K562 (cell line): ENCODE data around the gene IMMP2L. TPM values are rescaled to one million over a fixed set of nuclear protein-coding genes. Genes with fewer than 3 reads are reported as not detected.

ENCODE experiments used
- ATAC-seq: fragments of 200-7000 bp; cut with Tn5 transposase; 3 replicates; pipeline ENCODE4 v1.9.1; 2020; ENCODE audit warnings: moderate library complexity
- BruUV-seq: library from RNA; stranded (reverse); fragments of 400-500 nt; replicated peaks from 2 replicates; lab custom pipeline; 2021; lab: Mats Ljungman, UMichigan
- CTCF ChIA-PET: fragments of 300-600 bp; formaldehyde crosslinking; extraction: SDS; loops from one replicate; lab custom pipeline; 2021; ENCODE audit warnings: low intra/inter-chr PET ratio; lab: Yijun Ruan, JAX
- POLR2A ChIA-PET: fragments of 300-600, 350-650 bp; sonication (Branson Sonifier 250); formaldehyde crosslinking; extraction: SDS; loops from one replicate; lab custom pipeline; 2021; ENCODE audit warnings: antibody characterized with exemption, inconsistent platforms; lab: Yijun Ruan, JAX
- DNase-seq, 4 experiments: peaks; one replicate each; pipeline versions ENCODE4 v3.0.0 to v3.0.0-alpha.2; 2011 to 2018; ENCODE audit warnings: low spot score in 3 of 4, mixed read lengths in 3 of 4; ENCODE audit errors: extremely low read depth in 1 of 4
- FAIRE-seq: peaks from 2 replicates; lab custom pipeline; 2011; peaks lifted over from hg19 to GRCh38; lab: Jason Lieb, UNC
- H2AFZ ChIP-seq: 2 replicates; pipeline ENCODE4 v1.6.0; 2011; ENCODE audit warnings: low read depth, low read length, control low read depth, inconsistent platforms
- H3K27ac ChIP-seq: fragments of 200-600 bp; 3 replicates; pipeline ENCODE4 v1.8.0; 2011; ENCODE audit warnings: low read depth, mild to moderate bottlenecking, control low read depth, inconsistent platforms, low read length, moderate library complexity, mixed read lengths; ENCODE audit errors: extremely low read depth
- H3K27me3 ChIP-seq, 2 experiments: fragments of 300-600 bp in 1 of 2; 2 replicates in 1 of 2; 3 replicates in 1 of 2; pipeline versions ENCODE4 v1.6.0 to v1.8.0; 2011; ENCODE audit warnings: inconsistent platforms in 2 of 2, low read length in 2 of 2, mild to moderate bottlenecking in 1 of 2, mixed read lengths in 1 of 2, moderate library complexity in 1 of 2; ENCODE audit not compliant: control insufficient read depth in 2 of 2, insufficient read depth in 2 of 2
- H3K36me3 ChIP-seq: fragments of 300-600 bp; 3 replicates; pipeline ENCODE4 v1.8.0; 2011; ENCODE audit warnings: mild to moderate bottlenecking, low read length, inconsistent platforms; ENCODE audit not compliant: control insufficient read depth, insufficient read depth
- H3K4me1 ChIP-seq, 2 experiments: fragments of 200-600 bp in 1 of 2; replicated peaks in 1 of 2; 2 replicates in 1 of 2; 3 replicates in 1 of 2; pipeline versions ENCODE4 v1.5.1 to v1.8.0; 2011; ENCODE audit warnings: inconsistent platforms in 2 of 2, low read length in 2 of 2, mild to moderate bottlenecking in 1 of 2, mixed read lengths in 1 of 2, moderate library complexity in 1 of 2; ENCODE audit not compliant: control insufficient read depth in 2 of 2, insufficient read depth in 2 of 2
- H3K4me2 ChIP-seq: 2 replicates; pipeline ENCODE4 v1.6.1; 2011; ENCODE audit warnings: low read length, control low read depth, inconsistent platforms, mixed read lengths; ENCODE audit not compliant: insufficient read depth
- H3K4me3 ChIP-seq: fragments of 200-600 bp; sonication (generic), shearing (Covaris generic); 2 replicates; pipeline ENCODE4 v1.5.1; 2016; ENCODE audit warnings: control low read depth, inconsistent platforms
- H3K79me2 ChIP-seq: fragments of 200-600 bp; 3 replicates; pipeline ENCODE4 v1.8.0; 2011; ENCODE audit warnings: low read length, inconsistent platforms; ENCODE audit not compliant: control insufficient read depth, insufficient read depth
- H3K9ac ChIP-seq, 2 experiments: 2 replicates each; pipeline versions ENCODE4 v1.6.0 to v1.6.1; 2011; ENCODE audit warnings: low read depth in 2 of 2, low read length in 2 of 2, control low read depth in 1 of 2, inconsistent platforms in 1 of 2, mild to moderate bottlenecking in 1 of 2, mixed read lengths in 1 of 2; ENCODE audit not compliant: insufficient read depth in 1 of 2
- H3K9me1 ChIP-seq: one replicate; pipeline ENCODE4 v1.6.0; 2011; ENCODE audit warnings: inconsistent platforms, mild to moderate bottlenecking, low read length, moderate library complexity; ENCODE audit not compliant: control insufficient read depth, insufficient read depth
- H3K9me3 ChIP-seq: replicated peaks from 2 replicates; pipeline ENCODE4 v1.5.1; 2011; ENCODE audit warnings: low read depth, low read length, inconsistent platforms; ENCODE audit not compliant: control insufficient read depth, insufficient read depth
- H4K20me1 ChIP-seq: replicated peaks from 2 replicates; pipeline ENCODE4 v1.6.1; 2011; ENCODE audit warnings: low read length, inconsistent platforms, mixed read lengths; ENCODE audit not compliant: control insufficient read depth, insufficient read depth
- CEBPG ChIP-seq, 3 experiments: fragments of 200-800 bp in 1 of 3; sonication (Bioruptor generic) in 1 of 3; sonication (generic) in 1 of 3; formaldehyde crosslinking in 1 of 3; IDR thresholded peaks in 2 of 3; conservative IDR thresholded peaks in 1 of 3; 2 replicates each; pipeline versions ENCODE4 v1.6.1 to v1.8.0; 2016 to 2022; ENCODE audit warnings: missing compliant biosample characterization in 2 of 3, missing genetic modification characterization in 2 of 3, mild to moderate bottlenecking in 1 of 3, missing genetic modification reagents in 1 of 3
- CTCFL ChIP-seq: IDR thresholded peaks from 2 replicates; pipeline ENCODE4 v1.6.1; 2011; ENCODE audit warnings: borderline replicate concordance, low read depth, mild to moderate bottlenecking, moderate library complexity, low read length; ENCODE audit not compliant: insufficient read depth, poor library complexity, severe bottlenecking
- MAFK ChIP-seq: IDR thresholded peaks from 2 replicates; pipeline ENCODE4 v1.6.1; 2011; ENCODE audit warnings: low read length, improper control_type of control experiment
- POLR3A ChIP-seq: IDR thresholded peaks from 2 replicates; pipeline ENCODE4 v1.6.1; 2011; ENCODE audit warnings: borderline replicate concordance, mild to moderate bottlenecking, moderate library complexity; ENCODE audit not compliant: insufficient read length, insufficient read depth; ENCODE audit errors: extremely low read depth
- PURB ChIP-seq: sonication (generic); formaldehyde crosslinking; IDR thresholded peaks from 2 replicates; pipeline ENCODE4 v1.9.0; 2021; ENCODE audit warnings: low read depth, mild to moderate bottlenecking, missing genetic modification reagents
- RBM25 ChIP-seq: fragments of 200-400 bp; formaldehyde crosslinking; IDR thresholded peaks from 2 replicates; pipeline ENCODE4 v1.6.1; 2018; ENCODE audit warnings: low read length, low read depth, moderate library complexity; ENCODE audit not compliant: severe bottlenecking
- SIRT6 ChIP-seq: IDR thresholded peaks from one replicate; pipeline ENCODE4 v1.6.1; 2012; ENCODE audit warnings: low read depth, mild to moderate bottlenecking, control low read depth, inconsistent platforms, low read length, moderate library complexity
- TSC22D4 ChIP-seq: fragments of 450-650 bp; IDR thresholded peaks from 2 replicates; pipeline ENCODE4 v1.6.1; 2016; ENCODE audit warnings: missing genetic modification characterization, missing biosample characterization, control low read depth
- ZNF57 ChIP-seq: fragments of 450-650 bp; formaldehyde crosslinking; IDR thresholded peaks from 2 replicates; pipeline ENCODE4 v1.4.0; 2020; ENCODE audit warnings: mild to moderate bottlenecking, moderate library complexity
- ZNF764 ChIP-seq: fragments of 250-450 bp; sonication (Bioruptor Pico); IDR thresholded peaks from 2 replicates; pipeline ENCODE4 v1.4.0; 2020; ENCODE audit warnings: low read depth, mild to moderate bottlenecking, moderate library complexity
- in situ Hi-C: fragments of 300-500 bp; cut with MboI; formaldehyde crosslinking; loops from 4 replicates; pipeline ENCODE4 v1.15.0; 2018; ENCODE audit warnings: inconsistent platforms, mixed read lengths
- intact Hi-C: fragments of 100-400 bp; cut with micrococcal nuclease; formaldehyde crosslinking; loops from 2 replicates; pipeline ENCODE4 v1.14.2; 2022
- polyA plus RNA-seq, 8 experiments: library from polyadenylated mRNA; depleted of rRNA in 4 of 8; stranded (reverse) in 5 of 8; unstranded in 3 of 8; fragments of >200 nt; fragmentation: Nextera tagmentation in 2 of 8; fragmentation: Illumina TruSeq in 1 of 8; extraction: Ambion mirVana in 2 of 8; extraction: Trizol in 1 of 8; gene quantifications; 2 replicates each; pipeline versions ENCODE4 v1.2.1 to v1.2.3, GENCODE V29; 2011 to 2014; ENCODE audit warnings: inconsistent platforms in 1 of 8, missing spikeins in 1 of 8
- total RNA-seq, 7 experiments: library from RNA; depleted of rRNA in 6 of 7; stranded (reverse); fragments of >200 nt in 6 of 7; fragmentation: Illumina TruSeq in 2 of 7; extraction: Trizol in 2 of 7; gene quantifications; 2 replicates each; pipeline versions ENCODE4 v1.2.1 to v1.2.3, GENCODE V29; 2011 to 2021; ENCODE audit warnings: low replicate concordance in 1 of 7

IMMP2L gene
- total and polyA plus RNA-seq, 9 of the 15 experiments (the other 6 are each of a cell fraction or from before 2014, with no cell fraction given), result 29.7 to 116 (median 53.0) TPM

- H3K9ac ChIP-seq, result no peak overlapping the region
- H3K27me3 ChIP-seq, result no peaks in the 10 kb centered on the region
- no peak overlapping the region for H2AFZ ChIP-seq
- CTCF ChIA-PET, result no interaction called here
- DNase-seq (no peak), ATAC-seq (no peak), FAIRE-seq (no peak)
- intact Hi-C loops (no loop called here), in situ Hi-C loops (no loop called here)
- BruUV-seq, result no TSS peak
- H3K9me3 ChIP-seq, result no peaks in the 10 kb centered on the region
- H3K9me1 ChIP-seq, result no peaks in the 10 kb centered on the region
- no peak overlapping the region for H3K4me2 ChIP-seq
- H3K79me2 ChIP-seq, result no peaks in the 10 kb centered on the region
- POLR2A ChIA-PET, result interaction anchor here (1.3 kb wide), 1 partner anchor 12 kb away, joined by 3 read pairs; no protein-coding TSS in a partner anchor
- TF ChIP-seq RBM25, result no peak
- no peak for TF ChIP-seq CEBPG (CRISPR knock-in tag; IDR thresholded peaks at IDR 0.05)
- no peak for TF ChIP-seq CEBPG (tag; conservative IDR thresholded peaks at IDR 0.05 in 1 of 2, IDR thresholded peaks at IDR 0.05 in 1 of 2)
- TF ChIP-seq PURB (CRISPR knock-in tag), result no peak
- no peak for TF ChIP-seq POLR3A
- TF ChIP-seq ZNF57, result no peak
- TF ChIP-seq SIRT6, result no peak
- TF ChIP-seq TSC22D4 (tag), result no peak
- TF ChIP-seq MAFK, result no peak
- no peak for TF ChIP-seq CTCFL
- no peak for TF ChIP-seq ZNF764 (CRISPR knock-in tag)
- H3K4me1 ChIP-seq, result no peaks in the 10 kb centered on the region
- H4K20me1 ChIP-seq, result no peaks in the 10 kb centered on the region
- H3K4me3 ChIP-seq, result no peak overlapping the region
- H3K27ac ChIP-seq, result no peak overlapping the region
- no peaks in the 10 kb centered on the region for H3K36me3 ChIP-seq
Measured at GRCh38 chr7:110857106-110857505, 705.2 kb downstream of the IMMP2L start.
